NCI-H1417 (cell line): ENCODE data around the gene CCDC174.

Source experiments
- DNase-seq, 3 experiments: peaks; one replicate each; lab custom pipeline; 2025; lab: John Stamatoyannopoulos, UW

Gene CCDC174

GRCh38 chr3:14701676-14702075 is 50.1 kb downstream of the CCDC174 start:
- no peak for DNase-seq

- DNase-seq = no peak
Observed at GRCh38 chr3:14703128-14703750, 51.7 kb downstream of the CCDC174 start.

- DNase-seq = no peak
Observed at GRCh38 chr3:14703791-14704190, 52.2 kb downstream of the CCDC174 start.

GRCh38 chr3:14706096-14706495 is 54.5 kb downstream of the CCDC174 start:
- DNase-seq = no peak

- no peak for DNase-seq
Observed at GRCh38 chr3:14716591-14716990, 65.0 kb downstream of the CCDC174 start.

GRCh38 chr3:14717307-14717706 is 65.7 kb downstream of the CCDC174 start:
- DNase-seq = no peak

- no peak for DNase-seq
Observed at GRCh38 chr3:14718539-14718938, 67.0 kb downstream of the CCDC174 start.

GRCh38 chr3:14719006-14719405 is 67.4 kb downstream of the CCDC174 start:
- no peak for DNase-seq

GRCh38 chr3:14721126-14721864 is 69.7 kb downstream of the CCDC174 start:
- DNase-seq = no peak
